GM12801 (cell line): ENCODE results near the gene BAG5.

Source experiments
- CTCF ChIP-seq: IDR thresholded peaks from one replicate; pipeline ENCODE4 v1.5.1; 2011; ENCODE audit warnings: control low read depth; ENCODE audit not compliant: insufficient read length; ENCODE audit errors: extremely low read depth

BAG5 gene

DNA sequence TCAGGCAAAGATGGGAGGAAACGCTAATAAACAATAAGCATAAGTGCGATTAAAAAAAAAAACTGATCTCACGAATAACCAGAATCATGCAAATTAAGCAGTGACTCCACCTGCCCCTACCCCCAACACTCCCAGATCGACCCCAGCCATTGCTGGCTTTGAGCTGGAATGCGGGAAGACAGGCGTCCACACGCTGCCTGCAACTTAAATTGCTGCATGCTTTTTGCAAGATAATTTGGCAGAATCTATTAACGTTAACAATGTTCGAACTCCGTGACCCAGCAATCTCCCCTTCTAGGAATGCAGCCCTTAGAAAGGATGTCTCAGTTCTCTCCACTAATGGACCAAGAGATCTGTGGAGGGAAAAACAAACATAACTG, 38.9 kb downstream of the BAG5 start:
- no peak for TF ChIP-seq CTCF

DNA sequence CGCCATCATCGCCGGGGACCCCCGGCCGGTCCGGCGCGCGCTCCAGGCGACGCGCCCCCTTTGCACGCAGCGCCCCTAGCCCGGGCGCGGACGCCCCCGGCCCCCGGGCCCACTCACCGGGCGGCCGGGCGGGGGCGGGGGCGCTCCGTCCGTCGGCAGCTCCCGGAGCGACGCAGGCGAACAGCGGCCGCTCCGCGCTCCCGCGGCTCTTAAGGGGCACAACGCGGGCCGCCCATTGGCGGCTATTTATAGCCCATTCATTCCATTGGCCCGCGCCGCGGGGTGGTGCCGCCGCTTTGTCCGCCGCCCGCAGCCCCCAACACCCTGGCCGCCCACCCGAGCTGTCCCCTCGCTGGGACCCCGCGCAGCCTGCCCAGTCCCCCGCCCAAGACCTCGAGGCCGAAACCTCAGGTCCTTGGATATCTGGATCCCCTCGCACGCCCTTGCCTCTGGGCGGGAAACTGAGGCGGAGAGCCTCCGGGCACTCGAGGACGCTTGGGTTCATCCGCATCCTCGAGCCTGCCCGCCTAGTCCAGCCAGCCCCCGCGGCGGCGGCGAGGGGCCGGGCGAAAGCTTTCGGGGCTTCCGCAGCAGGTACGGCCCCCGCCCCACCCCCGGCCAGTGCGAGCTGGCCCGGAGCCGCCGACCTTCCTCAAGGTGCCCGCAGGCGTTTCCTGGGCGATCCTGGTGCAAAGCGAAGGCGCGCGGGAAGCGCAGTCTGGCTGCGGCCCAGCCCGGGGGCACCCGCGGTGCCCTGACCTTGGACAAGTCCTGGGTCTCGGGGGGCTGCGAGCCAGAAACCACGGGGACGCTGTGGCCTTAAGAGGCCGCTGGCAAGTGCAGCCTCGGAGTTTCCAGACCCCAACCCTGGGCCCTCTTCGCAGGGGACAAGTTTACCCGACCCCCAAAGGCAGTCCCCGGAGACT, 39.5 kb downstream of the BAG5 start, which contains the start of gene CKB:
TSS of gene CKB (minus strand) at position 182 of the 926 bp plus-strand sequence. CDS start 337 bp downstream, outside the sequence.
- no peak for TF ChIP-seq CTCF

GRCh38 chr14:103521951-103522563, 40.4 kb downstream of the BAG5 start:
- no peak for TF ChIP-seq CTCF

DNA sequence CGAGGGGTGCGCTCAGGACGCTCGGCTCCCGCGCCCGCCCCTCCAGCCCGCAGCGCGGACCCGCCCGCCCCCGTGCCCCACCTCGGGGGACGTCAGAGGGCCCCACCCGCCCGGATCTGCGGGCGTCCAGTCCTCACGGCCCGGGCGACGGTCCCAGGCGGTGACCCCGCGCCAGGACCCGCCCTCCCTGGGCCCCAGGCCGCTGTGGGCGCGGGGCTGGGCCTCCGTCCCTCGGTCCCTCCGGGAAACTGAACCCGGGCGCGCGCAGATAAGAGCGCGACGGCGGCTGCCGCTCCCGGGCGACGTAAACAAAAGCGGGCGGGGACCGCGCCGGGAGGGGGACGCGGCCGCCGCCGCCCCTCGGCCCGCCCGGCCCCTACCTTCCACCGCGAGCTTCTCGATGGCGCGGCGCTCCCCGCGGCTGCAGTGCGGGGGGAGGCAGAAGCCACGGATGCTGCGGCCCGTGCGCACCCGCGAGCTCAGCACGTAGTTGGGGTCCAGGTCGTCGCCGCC, 41.0 kb downstream of the BAG5 start:
- no peak for TF ChIP-seq CTCF

- TF ChIP-seq CTCF = no peak
Observed at GRCh38 chr14:103520657-103521437, 41.6 kb downstream of the BAG5 start.

GRCh38 chr14:103520269-103520656, 42.2 kb downstream of the BAG5 start:
- no peak for TF ChIP-seq CTCF

DNA sequence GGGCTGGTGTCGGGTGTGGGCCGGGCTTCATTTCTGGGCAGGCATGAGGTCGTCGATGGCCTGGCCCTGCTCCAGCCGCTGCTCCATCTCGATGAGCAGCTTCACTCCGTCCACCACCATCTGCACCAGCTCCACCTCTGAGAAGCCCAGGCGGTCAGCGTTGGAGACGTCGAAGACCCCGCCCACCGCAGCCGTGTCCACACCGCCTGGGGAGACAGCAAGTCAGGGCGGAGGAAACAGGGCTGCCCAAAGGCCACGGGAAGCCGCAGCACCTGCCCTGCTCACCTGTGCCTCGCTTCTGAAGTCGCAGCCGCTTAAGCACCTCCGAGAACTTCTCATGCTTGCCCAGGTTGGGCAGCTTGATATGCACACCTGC, 42.6 kb downstream of the BAG5 start:
- TF ChIP-seq CTCF = no peak
